ENCODE results near the gene TAF15.

Gene TAF15

GRCh38 chr17:35788477-35789368 lies 20.6 kb upstream of the TAF15 start:
- DNase-seq (ENCODE audit: low spot score): peak; percentile 86

- DNase-seq (ENCODE audit: low spot score): no peak
These were observed 18.4 kb upstream of the TAF15 start for GRCh38 chr17:35790841-35791240.

GRCh38 chr17:35791681-35792350 lies 17.5 kb upstream of the TAF15 start:
- DNase-seq (ENCODE audit: low spot score): no peak

- DNase-seq (ENCODE audit: low spot score): no peak
These were observed 16.0 kb upstream of the TAF15 start for GRCh38 chr17:35793257-35793656.

DNA sequence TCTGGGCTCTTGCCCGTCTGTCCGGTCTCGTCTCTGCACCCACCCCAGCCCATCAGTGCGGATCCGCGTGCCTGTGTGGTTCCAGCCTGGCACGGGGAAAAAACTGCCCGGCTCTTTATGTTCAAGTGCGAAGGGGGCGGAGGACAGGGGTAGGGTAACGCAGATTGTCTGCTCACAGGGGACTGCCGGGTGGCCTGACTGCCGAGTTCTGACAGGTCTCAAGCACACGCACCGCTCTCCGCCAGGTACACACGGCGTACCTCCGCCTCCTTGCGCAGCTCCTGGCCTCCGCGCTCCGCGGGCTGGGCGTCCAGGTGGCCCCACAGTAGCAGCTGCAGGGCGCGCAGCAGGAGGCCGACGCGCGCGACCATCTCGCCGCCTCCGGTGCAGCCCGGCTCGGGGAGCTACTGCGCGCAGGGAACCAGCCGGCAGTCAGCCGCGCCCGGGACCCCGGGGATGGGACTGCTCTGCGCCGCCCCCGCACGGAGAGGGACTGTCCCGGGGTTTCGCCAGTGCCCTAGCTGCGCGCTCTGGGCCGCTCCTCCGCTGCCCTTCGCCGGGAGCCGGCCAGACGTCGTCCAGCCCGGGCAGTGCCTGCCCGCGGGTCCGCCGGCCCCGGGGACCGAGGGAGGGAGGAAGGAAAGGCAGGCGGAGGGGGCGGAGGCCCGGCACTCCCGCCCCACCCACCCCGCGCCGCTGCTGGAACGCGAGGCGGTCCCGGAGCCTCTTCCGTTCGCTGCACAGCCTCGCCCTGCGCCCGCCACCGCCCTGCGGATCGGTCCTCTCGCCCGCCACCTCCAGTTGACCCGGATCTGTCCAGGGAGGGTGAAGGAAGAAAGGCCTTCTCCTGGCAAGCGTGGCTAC lies 14.0 kb upstream of the TAF15 start, which contains the start of gene MMP28:
Gene MMP28 (minus strand): TSS at position 635 of the 864 bp plus-strand sequence. CDS start 264 bp downstream, at position 371.
- DNase-seq (ENCODE audit: low spot score): peak; percentile 35

DNA sequence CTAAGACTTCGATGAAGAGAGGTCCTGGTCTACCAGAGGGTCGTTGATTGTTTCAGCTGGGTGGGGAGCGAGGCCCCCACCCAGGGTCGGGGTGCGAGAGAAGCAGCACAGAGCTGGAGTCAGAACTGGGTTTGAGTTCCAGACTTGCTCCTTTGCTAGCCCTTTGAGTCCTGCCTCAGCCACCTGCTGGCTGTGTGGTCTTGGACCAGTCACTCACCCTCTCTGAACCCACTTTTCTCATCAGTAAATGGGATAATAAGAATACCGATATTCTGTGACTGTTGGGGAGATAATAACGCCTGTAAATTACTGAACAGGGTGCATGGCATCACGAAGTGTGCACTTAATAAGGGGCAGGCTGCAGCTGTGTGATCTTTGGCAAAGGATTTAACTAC lies 13.4 kb upstream of the TAF15 start:
- DNase-seq (ENCODE audit: low spot score): no peak

DNA sequence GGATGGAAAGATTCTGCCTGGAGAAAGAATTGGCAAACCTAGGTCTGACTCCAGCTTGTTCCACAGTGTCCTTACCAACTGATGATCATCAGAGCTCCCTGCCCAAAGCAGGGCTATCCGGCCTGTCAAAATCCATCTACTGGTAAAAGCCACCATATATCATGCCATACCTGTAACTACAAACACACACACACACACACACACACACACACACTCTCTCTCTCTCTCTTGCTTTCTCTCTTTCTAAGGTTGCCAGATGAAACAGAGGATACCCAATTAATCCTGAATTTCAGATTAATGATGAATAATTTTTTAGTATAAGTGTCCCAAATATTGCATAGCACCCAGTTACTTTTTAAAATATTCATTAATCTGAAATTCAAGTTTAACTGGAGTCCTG lies 12.3 kb upstream of the TAF15 start:
- no peak for DNase-seq (ENCODE audit: low spot score)

- DNase-seq (ENCODE audit: low spot score): no peak
These were observed 11.9 kb upstream of the TAF15 start for GRCh38 chr17:35797370-35797769.

DNA sequence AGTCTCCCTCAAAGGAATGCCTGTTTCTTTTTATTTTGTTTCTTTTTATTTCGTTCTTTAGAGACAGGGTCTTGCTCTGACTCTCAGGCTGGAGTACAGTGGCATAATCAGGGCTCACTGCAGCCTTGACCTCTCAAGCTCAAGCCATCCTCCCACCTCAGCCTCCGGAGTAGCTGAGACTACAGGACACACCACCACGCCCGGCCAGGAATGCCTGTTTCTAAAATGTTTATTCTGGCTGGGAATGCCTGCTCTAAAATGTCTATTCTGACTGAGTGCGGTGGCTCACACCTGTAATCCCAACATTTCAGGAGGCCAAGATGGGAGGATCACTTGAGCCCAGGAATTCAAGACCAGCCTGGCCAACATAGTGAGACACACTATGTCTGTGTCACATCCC lies 11.4 kb upstream of the TAF15 start:
- DNase-seq (ENCODE audit: low spot score): no peak

GRCh38 chr17:35799942-35800341 lies 9.3 kb upstream of the TAF15 start:
- peak; percentile 38 for DNase-seq (ENCODE audit: low spot score)

- DNase-seq (ENCODE audit: low spot score): no peak
These were observed 7.6 kb upstream of the TAF15 start for GRCh38 chr17:35801583-35802224.

- DNase-seq (ENCODE audit: low spot score): peak; percentile 85
These were observed 4.6 kb upstream of the TAF15 start for GRCh38 chr17:35804658-35805192.

DNA sequence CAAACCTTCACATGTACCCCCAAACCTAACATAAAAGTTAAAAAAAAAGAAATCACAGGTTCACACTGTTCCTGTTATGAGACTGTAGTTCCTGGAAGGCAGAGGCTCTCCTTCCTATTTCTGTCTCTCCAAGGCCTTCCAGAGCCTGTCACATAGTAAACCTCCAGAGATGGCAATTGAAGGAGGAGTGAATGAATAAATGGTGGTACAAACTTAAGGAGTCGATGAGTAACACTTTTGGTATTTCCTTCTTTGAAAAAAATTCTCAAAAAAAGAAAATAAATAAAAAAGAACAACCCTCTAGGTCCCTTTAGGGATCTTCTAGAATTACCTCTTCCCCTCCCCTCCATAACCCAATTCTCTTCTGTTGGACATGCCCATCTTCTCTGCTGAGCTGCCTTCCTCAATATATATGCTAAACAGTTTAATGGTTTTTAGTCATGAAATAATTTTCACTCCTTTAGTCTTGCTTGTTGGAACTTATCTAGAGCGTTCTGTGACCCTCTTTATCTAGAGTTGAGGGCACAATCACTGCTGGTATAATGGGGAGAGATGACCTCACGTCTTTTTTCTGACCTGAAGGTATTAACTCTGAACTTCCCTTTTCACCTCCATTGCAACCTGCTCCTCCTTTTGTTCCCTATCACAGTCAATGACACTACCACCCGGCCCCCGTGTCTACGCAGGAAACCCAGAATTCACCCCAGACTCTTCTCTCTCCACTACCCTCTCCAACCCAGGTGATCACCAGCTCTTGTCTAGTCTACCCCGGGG lies 1.7 kb upstream of the TAF15 start:
- peak; percentile 62 for DNase-seq (ENCODE audit: low spot score)

- no peak for DNase-seq (ENCODE audit: low spot score)
These were observed 883 bp upstream of the TAF15 start for GRCh38 chr17:35808240-35808961.

DNA sequence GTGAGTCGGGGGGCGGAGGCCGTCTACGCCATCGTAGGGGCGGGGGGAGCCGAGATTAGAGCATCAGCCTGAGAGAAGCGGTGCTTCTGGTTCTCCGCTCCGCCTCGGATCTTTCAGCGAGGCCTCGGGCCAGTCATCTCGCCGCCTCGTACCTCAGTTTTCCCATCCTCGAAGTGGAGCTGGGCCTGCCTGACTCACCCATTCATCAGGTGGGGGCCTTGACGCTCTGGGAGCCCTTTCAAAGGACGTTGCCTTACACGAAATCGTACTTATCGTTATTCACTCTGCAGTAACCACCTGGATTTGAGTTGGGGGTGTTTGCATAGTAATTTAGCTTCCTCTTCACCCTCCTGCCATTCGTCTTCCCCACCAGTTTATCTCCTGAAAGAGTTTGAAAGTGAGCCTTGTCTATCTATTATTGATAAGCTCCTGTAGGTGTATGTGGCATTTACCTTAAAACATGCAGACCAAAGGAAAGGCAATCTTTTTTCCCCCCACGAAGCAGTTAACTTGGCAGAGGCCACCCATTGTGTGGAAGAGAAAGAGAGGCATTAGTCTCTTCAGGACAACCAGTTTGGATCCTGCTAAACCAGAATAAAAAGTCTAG lies 674 bp downstream of the TAF15 start:
- DNase-seq (ENCODE audit: low spot score): peak; percentile 57

DNA sequence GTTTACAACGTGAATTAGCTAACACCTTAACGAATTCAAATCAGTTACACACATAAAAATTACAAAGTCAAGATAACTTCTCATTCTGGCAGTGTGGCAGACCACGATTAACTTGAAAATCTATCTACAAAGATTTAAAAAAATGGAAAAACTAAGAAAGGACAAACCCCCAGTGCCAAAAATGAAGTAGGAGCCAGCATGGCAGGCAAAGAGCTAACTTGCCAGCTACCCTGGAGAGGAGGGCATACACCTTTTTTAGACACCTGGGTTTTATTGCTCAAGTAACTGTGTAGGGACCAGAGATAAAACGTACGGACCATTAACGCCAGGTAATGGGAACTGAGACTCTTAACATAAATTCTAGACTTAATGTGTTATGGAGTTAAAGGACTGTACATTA lies 2.5 kb downstream of the TAF15 start:
- DNase-seq (ENCODE audit: low spot score): no peak

DNA sequence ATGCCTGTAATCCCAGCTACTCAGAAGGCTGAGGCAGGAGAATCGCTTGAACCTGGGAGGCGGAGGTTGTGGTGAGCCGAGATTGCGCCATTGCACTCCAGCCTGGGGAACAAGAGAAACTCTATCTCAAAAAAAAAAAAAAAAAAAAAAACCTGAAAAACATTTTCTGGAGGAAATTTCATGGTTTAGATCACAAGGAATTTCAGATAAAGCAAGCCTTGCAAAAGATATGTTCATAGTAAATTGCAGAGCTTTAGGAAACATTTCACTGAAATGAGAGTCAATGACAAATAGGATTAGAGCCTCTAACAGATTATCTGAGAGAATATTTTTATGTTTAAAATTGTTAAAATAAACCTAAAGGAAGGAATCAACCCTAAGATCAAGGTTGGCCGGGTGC lies 3.2 kb downstream of the TAF15 start:
- DNase-seq (ENCODE audit: low spot score): no peak

- DNase-seq (ENCODE audit: low spot score): no peak
These were observed 7.4 kb downstream of the TAF15 start for GRCh38 chr17:35816723-35817122.

GRCh38 chr17:35817196-35817595 lies 7.9 kb downstream of the TAF15 start:
- DNase-seq (ENCODE audit: low spot score): no peak

- no peak for DNase-seq (ENCODE audit: low spot score)
These were observed 10.2 kb downstream of the TAF15 start for GRCh38 chr17:35819455-35819854.
